ENCODE measurements around the gene MIPEP. TPM values are rescaled to one million over a fixed set of nuclear protein-coding genes. Genes with fewer than 3 reads are reported as not detected.

MIPEP gene
- total RNA-seq, 4 donors from 2014 or later: 12.1 to 20.3 (median 16.0) TPM

GRCh38 chr13:23695711-23696464 is 193.3 kb downstream of the MIPEP start:
- no peaks in the 10 kb centered on the region for H3K27me3 ChIP-seq
- no peaks in the 10 kb centered on the region for H3K36me3 ChIP-seq
- H3K27ac ChIP-seq (replicated peaks in 1 of 4): no peak overlapping the region
- intact Hi-C loops (cut with DNase I): no loop called here
- 77% methylated on average over 25 of the region's 46 CpGs for WGBS
- H3K4me3 ChIP-seq: no peak overlapping the region
- H3K9me3 ChIP-seq: no peaks in the 10 kb centered on the region
- DNase-seq (ENCODE audit: extremely low spot score): no peak
- peaks cover 0 to 4% (median 0%) of the 10 kb centered on the region in 4 donors for H3K4me1 ChIP-seq
- TF ChIP-seq EP300 (IDR thresholded peaks at IDR 0.05): no peak
- no peak for TF ChIP-seq POLR2AphosphoS5 (IDR thresholded peaks at IDR 0.05)
- TF ChIP-seq CTCF (IDR thresholded peaks at IDR 0.05): no peak
- no peak for TF ChIP-seq POLR2A (IDR thresholded peaks at IDR 0.05; ENCODE audit: low read depth)

GRCh38 chr13:23695196-23695595 is 194.0 kb downstream of the MIPEP start:
- Histone ChIP-seq H3K9me3 (no peaks in the 10 kb centered on the region), H3K4me1 (peaks cover 0 to 4% (median 0%) of the 10 kb centered on the region in 4 donors), H3K4me3 (no peak overlapping the region), H3K27ac (replicated peaks in 1 of 4) (no peak overlapping the region), H3K36me3 (no peaks in the 10 kb centered on the region), H3K27me3 (no peaks in the 10 kb centered on the region)
- TF ChIP-seq POLR2A (IDR thresholded peaks at IDR 0.05; ENCODE audit: low read depth) (no peak), CTCF (IDR thresholded peaks at IDR 0.05) (no peak), EP300 (IDR thresholded peaks at IDR 0.05) (no peak), POLR2AphosphoS5 (IDR thresholded peaks at IDR 0.05) (no peak)
- intact Hi-C loops (cut with DNase I): no loop called here
- DNase-seq (ENCODE audit: extremely low spot score): no peak
- 84% methylated on average over 16 of the region's 28 CpGs for WGBS

GRCh38 chr13:23692816-23693215 is 196.4 kb downstream of the MIPEP start:
- intact Hi-C loops (cut with DNase I): no loop called here
- no peak for TF ChIP-seq EP300 (IDR thresholded peaks at IDR 0.05)
- no peak for TF ChIP-seq POLR2A (IDR thresholded peaks at IDR 0.05; ENCODE audit: low read depth)
- TF ChIP-seq CTCF (IDR thresholded peaks at IDR 0.05): no peak
- TF ChIP-seq POLR2AphosphoS5 (IDR thresholded peaks at IDR 0.05): no peak
- no peaks in the 10 kb centered on the region for H3K9me3 ChIP-seq
- 83% methylated on average over 3 of the region's 3 CpGs for WGBS
- no peak for DNase-seq (ENCODE audit: extremely low spot score)
- no peak overlapping the region for H3K4me3 ChIP-seq
- no peaks in the 10 kb centered on the region for H3K36me3 ChIP-seq
- H3K27ac ChIP-seq (replicated peaks in 1 of 4): no peak overlapping the region
- H3K27me3 ChIP-seq: no peaks in the 10 kb centered on the region
- peaks cover 0 to 4% (median 0%) of the 10 kb centered on the region in 4 donors for H3K4me1 ChIP-seq

- DNase-seq (ENCODE audit: extremely low spot score): no peak
- no peaks in the 10 kb centered on the region for H3K9me3 ChIP-seq
- 56% methylated on average over 2 of the region's 3 CpGs for WGBS
- intact Hi-C loops (cut with DNase I): no loop called here
- H3K27me3 ChIP-seq: no peaks in the 10 kb centered on the region
- TF ChIP-seq POLR2A (IDR thresholded peaks at IDR 0.05; ENCODE audit: low read depth): no peak
- TF ChIP-seq CTCF (IDR thresholded peaks at IDR 0.05): no peak
- TF ChIP-seq EP300 (IDR thresholded peaks at IDR 0.05): no peak
- TF ChIP-seq POLR2AphosphoS5 (IDR thresholded peaks at IDR 0.05): no peak
- H3K4me3 ChIP-seq: no peak overlapping the region
- H3K36me3 ChIP-seq: no peaks in the 10 kb centered on the region
- H3K27ac ChIP-seq (replicated peaks in 1 of 4): no peak overlapping the region
- H3K4me1 ChIP-seq: peaks cover 0 to 2% (median 0%) of the 10 kb centered on the region in 4 donors
These were observed 198.5 kb downstream of the MIPEP start for GRCh38 chr13:23690668-23691067.
